Measurements from ENCODE around the gene KLF17. TPM values are rescaled to one million over a fixed set of nuclear protein-coding genes. Genes with fewer than 3 reads are reported as not detected.

KLF17 gene
- total RNA-seq, 2 experiments from 2014 or later = not detected

DNA sequence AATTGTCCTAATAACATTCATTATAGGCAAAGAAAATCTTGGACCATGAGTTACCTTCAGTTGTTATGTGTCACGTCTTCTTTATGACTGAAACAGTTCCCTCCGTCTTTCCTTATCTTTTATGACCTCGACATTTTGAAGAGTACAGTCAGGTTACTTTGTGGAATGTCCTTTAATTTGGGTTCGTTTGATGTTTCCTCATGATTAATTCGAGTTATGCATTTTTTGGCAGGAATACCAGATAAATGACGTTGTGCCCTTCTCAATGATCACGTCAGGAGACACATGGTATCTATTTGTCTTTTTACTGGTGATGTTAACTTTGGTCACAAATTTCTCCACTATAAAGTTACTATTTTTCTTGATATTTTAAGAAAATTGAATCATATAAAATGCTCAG, 17.3 kb upstream of the KLF17 start:
- TF ChIP-seq EZH2phosphoT487 (IDR thresholded peaks at IDR 0.05; ENCODE audit: borderline replicate concordance, low read depth, low read length) (no peak), CTCF (conservative IDR thresholded peaks at IDR 0.05; ENCODE audit: low read length) (no peak)
- CTCF ChIA-PET (ENCODE audit: unreplicated experiment) = no interaction called here
- no TSS peak for BruUV-seq (replicated peaks)
- no peak overlapping the region for H3K4me2 ChIP-seq (ENCODE audit: low read length)
- no peaks in the 10 kb centered on the region for H3K36me3 ChIP-seq (ENCODE audit: insufficient read depth, low read length)
- no peaks in the 10 kb centered on the region for H3K4me1 ChIP-seq (ENCODE audit: insufficient read depth, low read length, poor library complexity, severe bottlenecking)
- H3K79me2 ChIP-seq (ENCODE audit: insufficient read depth, low read depth, low read length) = no peaks in the 10 kb centered on the region
- H3K9me2 ChIP-seq (ENCODE audit: insufficient read depth, low read length) = no peaks in the 10 kb centered on the region
- no peak overlapping the region for H3K27ac ChIP-seq (ENCODE audit: low read depth, low read length, poor library complexity, severe bottlenecking)
- no peak for DNase-seq (ENCODE audit: low spot score)
- no peaks in the 10 kb centered on the region for H4K20me1 ChIP-seq (ENCODE audit: insufficient read depth, low read length)
- POLR2A ChIA-PET = no interaction called here
- intact Hi-C loops (cut with micrococcal nuclease; ENCODE audit: unreplicated experiment) = no loop called here
- H3K4me3 ChIP-seq (ENCODE audit: low read depth, low read length, poor library complexity, severe bottlenecking) = no peak overlapping the region
- no peak overlapping the region for H2AFZ ChIP-seq (ENCODE audit: low read length)
- H3K9me3 ChIP-seq (ENCODE audit: low read length) = no peaks in the 10 kb centered on the region

GRCh38 chr1:44103270-44104131, 15.1 kb upstream of the KLF17 start:
- Histone ChIP-seq H3K79me2 (ENCODE audit: insufficient read depth, low read depth, low read length) (no peaks in the 10 kb centered on the region), H4K20me1 (ENCODE audit: insufficient read depth, low read length) (no peaks in the 10 kb centered on the region), H3K36me3 (ENCODE audit: insufficient read depth, low read length) (no peaks in the 10 kb centered on the region), H3K4me2 (ENCODE audit: low read length) (no peak overlapping the region), H3K9me3 (ENCODE audit: low read length) (no peaks in the 10 kb centered on the region), H2AFZ (ENCODE audit: low read length) (no peak overlapping the region), H3K4me1 (ENCODE audit: insufficient read depth, low read length, poor library complexity, severe bottlenecking) (no peaks in the 10 kb centered on the region), H3K27ac (ENCODE audit: low read depth, low read length, poor library complexity, severe bottlenecking) (no peak overlapping the region), H3K9me2 (ENCODE audit: insufficient read depth, low read length) (no peaks in the 10 kb centered on the region), H3K4me3 (ENCODE audit: low read depth, low read length, poor library complexity, severe bottlenecking) (no peak overlapping the region)
- TF ChIP-seq CTCF (conservative IDR thresholded peaks at IDR 0.05; ENCODE audit: low read length) (peak; percentile 44), EZH2phosphoT487 (IDR thresholded peaks at IDR 0.05; ENCODE audit: borderline replicate concordance, low read depth, low read length) (no peak)
- no TSS peak for BruUV-seq (replicated peaks)
- ChIA-PET POLR2A (interaction anchor here (1.7 kb wide), 1 partner anchor 17 kb away, joined by 4 read pairs; no protein-coding TSS in a partner anchor), CTCF (ENCODE audit: unreplicated experiment) (interaction anchor here (0.6 kb wide), 1 partner anchor 25 kb away, joined by 3 read pairs; no protein-coding TSS in a partner anchor)
- no peak for DNase-seq (ENCODE audit: low spot score)
- intact Hi-C loops (cut with micrococcal nuclease; ENCODE audit: unreplicated experiment) = no loop called here

GRCh38 chr1:44105810-44106209, 12.8 kb upstream of the KLF17 start:
- intact Hi-C loops (cut with micrococcal nuclease; ENCODE audit: unreplicated experiment) = no loop called here
- no peaks in the 10 kb centered on the region for H3K4me1 ChIP-seq (ENCODE audit: insufficient read depth, low read length, poor library complexity, severe bottlenecking)
- DNase-seq (ENCODE audit: low spot score) = no peak
- CTCF ChIA-PET (ENCODE audit: unreplicated experiment) = no interaction called here
- no peaks in the 10 kb centered on the region for H3K36me3 ChIP-seq (ENCODE audit: insufficient read depth, low read length)
- no peak for TF ChIP-seq CTCF (conservative IDR thresholded peaks at IDR 0.05; ENCODE audit: low read length)
- no peak for TF ChIP-seq EZH2phosphoT487 (IDR thresholded peaks at IDR 0.05; ENCODE audit: borderline replicate concordance, low read depth, low read length)
- no TSS peak for BruUV-seq (replicated peaks)
- H2AFZ ChIP-seq (ENCODE audit: low read length) = no peak overlapping the region
- no peak overlapping the region for H3K27ac ChIP-seq (ENCODE audit: low read depth, low read length, poor library complexity, severe bottlenecking)
- no peak overlapping the region for H3K4me3 ChIP-seq (ENCODE audit: low read depth, low read length, poor library complexity, severe bottlenecking)
- H3K9me2 ChIP-seq (ENCODE audit: insufficient read depth, low read length) = no peaks in the 10 kb centered on the region
- POLR2A ChIA-PET = no interaction called here
- no peaks in the 10 kb centered on the region for H3K79me2 ChIP-seq (ENCODE audit: insufficient read depth, low read depth, low read length)
- H3K9me3 ChIP-seq (ENCODE audit: low read length) = no peaks in the 10 kb centered on the region
- H4K20me1 ChIP-seq (ENCODE audit: insufficient read depth, low read length) = no peaks in the 10 kb centered on the region
- H3K4me2 ChIP-seq (ENCODE audit: low read length) = no peak overlapping the region

Measured in OCI-LY7 (cell line).